H9 (cell line): Measurements from ENCODE around the gene PIAS3. TPM values are rescaled to one million over a fixed set of nuclear protein-coding genes. Genes with fewer than 3 reads are reported as not detected.

Source experiments
- DNase-seq: peaks from one replicate; pipeline ENCODE4 v3.0.0-alpha.2; 2017
- H2AFZ ChIP-seq: one replicate; pipeline ENCODE4 v1.6.1; 2013; ENCODE audit warnings: mild to moderate bottlenecking, low read length, control low read depth, moderate library complexity
- H2AK5ac ChIP-seq: 2 replicates; pipeline ENCODE4 v1.6.1; 2013; ENCODE audit warnings: low read length, control low read depth, mixed read lengths; ENCODE audit not compliant: insufficient read length
- H2BK120ac ChIP-seq: one replicate; pipeline ENCODE4 v1.6.1; 2013; ENCODE audit warnings: low read depth, mild to moderate bottlenecking, low read length, control low read depth, inconsistent platforms; ENCODE audit not compliant: poor library complexity, severe bottlenecking
- H2BK12ac ChIP-seq: 2 replicates; pipeline ENCODE4 v1.6.1; 2013; ENCODE audit warnings: low read length, control low read depth, mixed read lengths, low read depth; ENCODE audit not compliant: insufficient read length
- H2BK15ac ChIP-seq: 2 replicates; pipeline ENCODE4 v1.6.1; 2013; ENCODE audit warnings: low read depth, low read length, control low read depth
- H2BK20ac ChIP-seq: one replicate; pipeline ENCODE4 v1.6.1; 2013; ENCODE audit warnings: low read depth, mild to moderate bottlenecking, low read length, control low read depth, inconsistent platforms; ENCODE audit not compliant: poor library complexity, severe bottlenecking
- H2BK5ac ChIP-seq: 2 replicates; pipeline ENCODE4 v1.6.1; 2013; ENCODE audit warnings: low read length, control low read depth, mixed read lengths; ENCODE audit not compliant: insufficient read length
- H3K14ac ChIP-seq: 2 replicates; pipeline ENCODE4 v1.6.1; 2013; ENCODE audit warnings: low read length, control low read depth; ENCODE audit not compliant: insufficient read depth
- H3K18ac ChIP-seq: 2 replicates; pipeline ENCODE4 v1.6.1; 2013; ENCODE audit warnings: low read depth, mild to moderate bottlenecking, mixed read lengths, low read length, control low read depth; ENCODE audit not compliant: insufficient read length
- H3K23ac ChIP-seq: 2 replicates; pipeline ENCODE4 v1.6.1; 2013; ENCODE audit warnings: low read length, control low read depth, mixed read lengths, low read depth; ENCODE audit not compliant: insufficient read length
- H3K23me2 ChIP-seq: 2 replicates; pipeline ENCODE4 v1.6.1; 2013; ENCODE audit warnings: low read depth, mild to moderate bottlenecking, mixed read lengths, low read length, control low read depth; ENCODE audit not compliant: insufficient read length, poor library complexity, severe bottlenecking
- H3K27ac ChIP-seq: 2 replicates; pipeline ENCODE4 v1.5.1; 2013; ENCODE audit warnings: low read length, control low read depth, mixed read lengths, low read depth; ENCODE audit not compliant: insufficient read length
- H3K27me3 ChIP-seq: 2 replicates; pipeline ENCODE4 v1.6.1; 2013; ENCODE audit warnings: low read length, control low read depth, inconsistent platforms; ENCODE audit not compliant: insufficient read depth
- H3K4ac ChIP-seq: 2 replicates; pipeline ENCODE4 v1.6.1; 2013; ENCODE audit warnings: low read depth, mild to moderate bottlenecking, control low read depth, inconsistent platforms, low read length, moderate library complexity
- H3K4me1 ChIP-seq: 2 replicates; pipeline ENCODE4 v1.6.1; 2013; ENCODE audit warnings: low read length, control low read depth, inconsistent platforms; ENCODE audit not compliant: insufficient read depth
- H3K4me2 ChIP-seq: 2 replicates; pipeline ENCODE4 v1.6.1; 2013; ENCODE audit warnings: low read length, control low read depth, mixed read lengths; ENCODE audit not compliant: insufficient read length, insufficient read depth
- H3K56ac ChIP-seq: 2 replicates; pipeline ENCODE4 v1.6.1; 2013; ENCODE audit warnings: low read depth, mild to moderate bottlenecking, mixed read lengths, low read length, control low read depth; ENCODE audit not compliant: insufficient read length
- H3K79me1 ChIP-seq: 2 replicates; pipeline ENCODE4 v1.6.1; 2013; ENCODE audit warnings: low read depth, mild to moderate bottlenecking, moderate library complexity, low read length, control low read depth, inconsistent platforms; ENCODE audit not compliant: insufficient read depth, poor library complexity, severe bottlenecking
- H3K79me2 ChIP-seq: 2 replicates; pipeline ENCODE4 v1.6.1; 2013; ENCODE audit warnings: low read length, control low read depth, inconsistent platforms; ENCODE audit not compliant: insufficient read depth
- H3K9ac ChIP-seq: 2 replicates; pipeline ENCODE4 v1.6.1; 2013; ENCODE audit warnings: low read length, control low read depth, mixed read lengths; ENCODE audit not compliant: insufficient read length; ENCODE audit errors: extremely low read depth
- H3K9me3 ChIP-seq: one replicate; pipeline ENCODE4 v1.6.1; 2013; ENCODE audit warnings: low read depth, low read length, inconsistent platforms; ENCODE audit not compliant: control insufficient read depth
- H3T11ph ChIP-seq: one replicate; pipeline ENCODE4 v1.6.1; 2013; ENCODE audit warnings: mild to moderate bottlenecking, low read length, control low read depth, inconsistent platforms
- H4K20me1 ChIP-seq: one replicate; pipeline ENCODE4 v1.6.1; 2013; ENCODE audit not compliant: control insufficient read depth, insufficient read length, insufficient read depth
- H4K5ac ChIP-seq: 2 replicates; pipeline ENCODE4 v1.6.1; 2013; ENCODE audit warnings: low read depth, mild to moderate bottlenecking, mixed read lengths, low read length, control low read depth; ENCODE audit not compliant: insufficient read length
- H4K8ac ChIP-seq: replicated peaks from 2 replicates; pipeline ENCODE4 v1.6.1; 2013; ENCODE audit warnings: low read length, control low read depth, mixed read lengths, low read depth; ENCODE audit not compliant: insufficient read length
- H4K91ac ChIP-seq: 2 replicates; pipeline ENCODE4 v1.6.1; 2013; ENCODE audit warnings: low read depth, mild to moderate bottlenecking, moderate library complexity, mixed read lengths, low read length, control low read depth; ENCODE audit not compliant: insufficient read length
- H3K27ac Mint-ChIP-seq, 3 experiments: 2 replicates in 2 of 3; 3 replicates in 1 of 3; pipeline ENCODE4 v1.8.0; 2020 to 2021; ENCODE audit warnings: mixed read lengths in 3 of 3, mild to moderate bottlenecking in 1 of 3, moderate library complexity in 1 of 3
- H3K27me3 Mint-ChIP-seq: 2 replicates; pipeline ENCODE4 v1.8.0; 2021; ENCODE audit warnings: low read depth, mild to moderate bottlenecking, moderate library complexity, mixed read lengths
- H3K36me3 Mint-ChIP-seq, 3 experiments: 2 replicates in 2 of 3; 3 replicates in 1 of 3; pipeline ENCODE4 v1.8.0; 2020 to 2021; ENCODE audit warnings: low read depth in 3 of 3, mixed read lengths in 3 of 3; ENCODE audit not compliant: insufficient read depth in 1 of 3
- H3K4me1 Mint-ChIP-seq, 2 experiments: 2 replicates each; pipeline ENCODE4 v1.8.0; 2020; ENCODE audit warnings: mixed read lengths in 2 of 2
- H3K4me3 Mint-ChIP-seq, 2 experiments: 2 replicates in 1 of 2; 3 replicates in 1 of 2; pipeline ENCODE4 v1.8.0; 2020 to 2021; ENCODE audit warnings: mild to moderate bottlenecking in 2 of 2, mixed read lengths in 2 of 2, moderate library complexity in 1 of 2
- H3K9me3 Mint-ChIP-seq, 2 experiments: 2 replicates in 1 of 2; 3 replicates in 1 of 2; pipeline ENCODE4 v1.8.0; 2020; ENCODE audit warnings: mild to moderate bottlenecking in 2 of 2, mixed read lengths in 2 of 2, moderate library complexity in 1 of 2
- WGBS: extraction: QIAGEN DNeasy Blood & Tissue Kit; methylation state at CpG from one replicate; pipeline ENCODE4 v1.1.7; 2013; ENCODE audit warnings: missing lambda C conversion rate, low lambda C conversion rate, mixed read lengths; ENCODE audit not compliant: insufficient read length; ENCODE audit errors: extremely low coverage; 5-methylcytosine and 5-hydroxymethylcytosine counted together
- total RNA-seq: library from RNA; stranded (reverse); gene quantifications from 2 replicates; pipeline ENCODE4 v1.2.1, GENCODE V29; 2021
- TF ChIP-seq, protein P1 (sequence below): fragments of 200-600 bp; sonication (generic); conservative IDR thresholded peaks from 3 replicates; pipeline ENCODE4 v1.8.0; 2021; ENCODE audit warnings: antibody characterized with exemption, mild to moderate bottlenecking

The PIAS3 gene
- total RNA-seq, 1 experiment from 2014 or later, result 33.9 TPM

DNA sequence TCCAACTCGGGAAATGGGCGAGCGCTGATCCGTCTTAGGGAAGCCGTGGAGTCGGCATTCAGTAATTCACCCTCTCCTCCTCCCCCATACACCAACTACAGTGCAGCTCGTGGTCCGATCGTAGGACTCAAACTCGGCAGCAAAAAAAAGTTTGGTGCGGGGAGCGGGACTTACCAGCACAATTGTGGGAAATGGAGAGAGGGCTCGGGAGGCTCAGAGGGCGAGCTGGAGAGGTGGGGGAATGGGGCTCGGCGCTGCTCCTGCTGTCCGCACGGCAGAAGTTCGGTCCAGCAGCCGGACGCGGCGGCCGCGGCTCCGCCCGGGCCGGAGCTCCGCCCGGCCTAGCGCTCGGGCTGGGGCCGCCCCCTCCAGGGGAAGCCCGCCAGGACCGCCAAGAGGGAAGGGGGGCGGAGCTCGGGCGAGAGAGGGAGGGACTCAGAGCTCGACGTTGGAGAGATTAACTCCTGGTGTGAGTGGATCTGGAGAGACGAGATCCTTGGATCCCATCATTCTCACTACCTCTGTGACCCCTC is 676 bp upstream of the PIAS3 start:
- no CpG with 5 or more reads among the region's 41 CpGs for WGBS

More for the DNA sequence above, 676 bp upstream of the PIAS3 start:
- no peak overlapping the region for H3K56ac ChIP-seq
- no peak overlapping the region for H2BK20ac ChIP-seq
- peaks cover 4% of the 10 kb centered on the region; the same call in 1 of the 2 replicates for H3K4me1 ChIP-seq
- H3K18ac ChIP-seq, result peak overlapping the region; percentile 54
- peaks cover 25 to 31% (median 27%) of the 10 kb centered on the region in 3 experiments for H3K36me3 Mint-ChIP-seq
- H3K27ac ChIP-seq, result no peak overlapping the region
- H3K14ac ChIP-seq, result peak overlapping the region; percentile 26; the same call in 1 of the 2 replicates
- no peak overlapping the region for H4K8ac ChIP-seq
- peak overlapping the region; percentile 92 to 97 for H3K4me3 Mint-ChIP-seq
- peaks cover 4 to 5% of the 10 kb centered on the region in 2 experiments; a peak in 4 of 5 replicates for H3K9me3 Mint-ChIP-seq
- H4K5ac ChIP-seq, result no peak overlapping the region
- H3K9ac ChIP-seq, result peak overlapping the region; percentile 55
- no peak overlapping the region for H3K23ac ChIP-seq
- H3K27ac Mint-ChIP-seq, result peak overlapping the region; percentile 93 to 96 (median 95)
- H3K27me3 Mint-ChIP-seq, result peaks cover 3% of the 10 kb centered on the region; the same call in 1 of the 2 replicates
- peaks cover 7 to 14% of the 10 kb centered on the region in 2 experiments for H3K4me1 Mint-ChIP-seq
- H2BK12ac ChIP-seq, result no peak overlapping the region
- H2AK5ac ChIP-seq, result no peak overlapping the region
- H3K4ac ChIP-seq, result no peak overlapping the region
- no peaks in the 10 kb centered on the region for H3K9me3 ChIP-seq
- no peak overlapping the region for H2BK15ac ChIP-seq
- no peak overlapping the region for H2BK120ac ChIP-seq
- peak overlapping the region; percentile 86 for H3K4me2 ChIP-seq
- H3K23me2 ChIP-seq, result no peaks in the 10 kb centered on the region
- H3T11ph ChIP-seq, result no peak overlapping the region
- H2BK5ac ChIP-seq, result no peak overlapping the region
- H4K20me1 ChIP-seq, result no peaks in the 10 kb centered on the region
- peak; percentile 88 for DNase-seq
- no peaks in the 10 kb centered on the region for H3K27me3 ChIP-seq
- H2AFZ ChIP-seq, result peak overlapping the region; percentile 53
- no peaks in the 10 kb centered on the region for H3K79me2 ChIP-seq
- TF ChIP-seq, protein P1, sequence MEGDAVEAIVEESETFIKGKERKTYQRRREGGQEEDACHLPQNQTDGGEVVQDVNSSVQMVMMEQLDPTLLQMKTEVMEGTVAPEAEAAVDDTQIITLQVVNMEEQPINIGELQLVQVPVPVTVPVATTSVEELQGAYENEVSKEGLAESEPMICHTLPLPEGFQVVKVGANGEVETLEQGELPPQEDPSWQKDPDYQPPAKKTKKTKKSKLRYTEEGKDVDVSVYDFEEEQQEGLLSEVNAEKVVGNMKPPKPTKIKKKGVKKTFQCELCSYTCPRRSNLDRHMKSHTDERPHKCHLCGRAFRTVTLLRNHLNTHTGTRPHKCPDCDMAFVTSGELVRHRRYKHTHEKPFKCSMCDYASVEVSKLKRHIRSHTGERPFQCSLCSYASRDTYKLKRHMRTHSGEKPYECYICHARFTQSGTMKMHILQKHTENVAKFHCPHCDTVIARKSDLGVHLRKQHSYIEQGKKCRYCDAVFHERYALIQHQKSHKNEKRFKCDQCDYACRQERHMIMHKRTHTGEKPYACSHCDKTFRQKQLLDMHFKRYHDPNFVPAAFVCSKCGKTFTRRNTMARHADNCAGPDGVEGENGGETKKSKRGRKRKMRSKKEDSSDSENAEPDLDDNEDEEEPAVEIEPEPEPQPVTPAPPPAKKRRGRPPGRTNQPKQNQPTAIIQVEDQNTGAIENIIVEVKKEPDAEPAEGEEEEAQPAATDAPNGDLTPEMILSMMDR, result no peak; the same call in 2 of the 3 replicates
- H3K79me1 ChIP-seq, result peaks cover 3% of the 10 kb centered on the region
- H4K91ac ChIP-seq, result no peak overlapping the region
